Ovary (tissue), 3 donors: ENCODE measurements around the gene CEP170B.
"Not testable (repeated sequence)": the region's sequence is repeated elsewhere in the genome, so short reads cannot be mapped to it uniquely, and the experiment has no call there.

Experiments used
- EP300 ChIP-seq: sonication (generic); formaldehyde crosslinking; IDR thresholded peaks from one replicate; pipeline ENCODE4 v1.6.1; 2017; ENCODE audit warnings: antibody characterized with exemption
- POLR2A ChIP-seq: fragments of 450-650 bp; IDR thresholded peaks from one replicate; pipeline ENCODE4 v1.6.1; 2017; ENCODE audit warnings: antibody characterized with exemption, mild to moderate bottlenecking, moderate library complexity
- TF ChIP-seq, protein P1 (sequence below), 3 donors: fragments of 450-650 bp in 2 of 3; fragments of 200-600 bp in 1 of 3; IDR thresholded peaks; one replicate each; pipeline versions ENCODE4 v1.5.1 to v1.8.0; 2016 to 2022; ENCODE audit warnings: antibody characterized with exemption in 3 of 3, mild to moderate bottlenecking in 1 of 3
- donor health status: DM: no; HTN: no; CAD: no.

DNA sequence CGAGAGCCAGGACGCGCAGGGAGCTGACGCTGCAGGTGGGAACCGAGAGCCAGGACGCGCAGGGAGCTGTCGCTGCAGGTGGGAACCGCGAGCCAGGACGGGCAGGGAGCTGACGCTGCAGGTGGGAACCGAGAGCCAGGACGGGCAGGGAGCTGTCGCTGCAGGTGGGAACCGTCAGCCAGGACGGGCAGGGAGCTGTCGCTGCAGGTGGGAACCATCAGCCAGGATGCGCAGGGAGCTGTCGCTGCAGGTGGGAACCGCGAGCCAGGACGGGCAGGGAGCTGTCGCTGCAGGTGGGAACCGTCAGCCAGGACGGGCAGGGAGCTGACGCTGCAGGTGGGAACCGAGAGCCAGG lies 40.5 kb downstream of the CEP170B start:
- TF ChIP-seq, protein P1, sequence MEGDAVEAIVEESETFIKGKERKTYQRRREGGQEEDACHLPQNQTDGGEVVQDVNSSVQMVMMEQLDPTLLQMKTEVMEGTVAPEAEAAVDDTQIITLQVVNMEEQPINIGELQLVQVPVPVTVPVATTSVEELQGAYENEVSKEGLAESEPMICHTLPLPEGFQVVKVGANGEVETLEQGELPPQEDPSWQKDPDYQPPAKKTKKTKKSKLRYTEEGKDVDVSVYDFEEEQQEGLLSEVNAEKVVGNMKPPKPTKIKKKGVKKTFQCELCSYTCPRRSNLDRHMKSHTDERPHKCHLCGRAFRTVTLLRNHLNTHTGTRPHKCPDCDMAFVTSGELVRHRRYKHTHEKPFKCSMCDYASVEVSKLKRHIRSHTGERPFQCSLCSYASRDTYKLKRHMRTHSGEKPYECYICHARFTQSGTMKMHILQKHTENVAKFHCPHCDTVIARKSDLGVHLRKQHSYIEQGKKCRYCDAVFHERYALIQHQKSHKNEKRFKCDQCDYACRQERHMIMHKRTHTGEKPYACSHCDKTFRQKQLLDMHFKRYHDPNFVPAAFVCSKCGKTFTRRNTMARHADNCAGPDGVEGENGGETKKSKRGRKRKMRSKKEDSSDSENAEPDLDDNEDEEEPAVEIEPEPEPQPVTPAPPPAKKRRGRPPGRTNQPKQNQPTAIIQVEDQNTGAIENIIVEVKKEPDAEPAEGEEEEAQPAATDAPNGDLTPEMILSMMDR (IDR thresholded peaks at IDR 0.05) = not testable (repeated sequence)
- not testable (repeated sequence) for TF ChIP-seq POLR2A, EP300
